ENCODE measurements around the gene RNF113A.
"Not testable (repeated sequence)": the region's sequence is repeated elsewhere in the genome, so short reads cannot be mapped to it uniquely, and the experiment has no call there.

Gene RNF113A

GRCh38 chrX:119878740-119879139 lies 7.2 kb upstream of the RNF113A start:
- no peak for ATAC-seq
- H3K36me3 Mint-ChIP-seq: peaks cover 54% of the 10 kb centered on the region
- no peak overlapping the region for H3K27ac Mint-ChIP-seq
- DNase-seq (ENCODE audit: low spot score in 2 of 2): no peak
- H3K4me1 Mint-ChIP-seq: peaks cover 12% of the 10 kb centered on the region
- no peaks in the 10 kb centered on the region for H3K9me3 Mint-ChIP-seq
- no peak overlapping the region for H3K4me3 Mint-ChIP-seq

- ATAC-seq (peak; percentile 70), DNase-seq (ENCODE audit: low spot score in 2 of 2) (no peak)
- peaks cover 6% of the 10 kb centered on the region for H3K4me1 Mint-ChIP-seq
- peak overlapping the region; percentile 98 for H3K4me3 Mint-ChIP-seq
- H3K36me3 Mint-ChIP-seq: peaks cover 54% of the 10 kb centered on the region
- peak overlapping the region; percentile 99 for H3K27ac Mint-ChIP-seq
- H3K9me3 Mint-ChIP-seq: no peaks in the 10 kb centered on the region
These were observed 311 bp downstream of the RNF113A start for GRCh38 chrX:119871245-119871598.

GRCh38 chrX:119870626-119871131 lies 854 bp downstream of the RNF113A start:
- ATAC-seq (peak; percentile 31), DNase-seq (ENCODE audit: low spot score in 2 of 2) (peak in 1 of 2 donors; percentile 53)
- Mint-ChIP-seq H3K9me3 (no peaks in the 10 kb centered on the region), H3K36me3 (peaks cover 49% of the 10 kb centered on the region), H3K27ac (peak overlapping the region; percentile 99), H3K4me3 (peak overlapping the region; percentile 98), H3K4me1 (peaks cover 6% of the 10 kb centered on the region)

GRCh38 chrX:119853444-119853843 lies 18.1 kb downstream of the RNF113A start:
- no peaks in the 10 kb centered on the region for H3K9me3 Mint-ChIP-seq
- H3K4me3 Mint-ChIP-seq: peak overlapping the region; percentile 98
- H3K27ac Mint-ChIP-seq: peak overlapping the region; percentile 98

GRCh38 chrX:119852382-119853353 lies 18.9 kb downstream of the RNF113A start, which contains the start of gene UPF3B:
Gene UPF3B (minus strand): TSS chrX:119852963. CDS start chrX:119852928, 35 bp downstream.
- Mint-ChIP-seq H3K4me3 (peak within 1 kb of the TSS; percentile 98), H3K9me3 (no peaks in the 10 kb centered on the region), H3K4me1 (peaks cover 13% of the 10 kb centered on the region), H3K27ac (peak within 1 kb of the TSS; percentile 98), H3K36me3 (peaks cover 43% of the 10 kb centered on the region)
- peak; percentile 98 for ATAC-seq
- DNase-seq (ENCODE audit: low spot score in 2 of 2): peak; percentile 72 to 91

More at GRCh38 chrX:119853444-119853843, 18.1 kb downstream of the RNF113A start:
- DNase-seq (ENCODE audit: low spot score in 2 of 2): no peak
- Mint-ChIP-seq H3K36me3 (peaks cover 37% of the 10 kb centered on the region), H3K4me1 (peaks cover 13% of the 10 kb centered on the region)
- no peak for ATAC-seq

GRCh38 chrX:119833905-119834304 lies 37.6 kb downstream of the RNF113A start:
- no peak for ATAC-seq
- Mint-ChIP-seq H3K9me3 (no peaks in the 10 kb centered on the region), H3K36me3 (peaks cover 79% of the 10 kb centered on the region), H3K27ac (no peak overlapping the region), H3K4me3 (no peak overlapping the region), H3K4me1 (no peaks in the 10 kb centered on the region)
- DNase-seq (ENCODE audit: low spot score in 2 of 2): no peak

GRCh38 chrX:119828446-119828845 lies 43.1 kb downstream of the RNF113A start:
- no peak overlapping the region for H3K4me3 Mint-ChIP-seq
- no peaks in the 10 kb centered on the region for H3K9me3 Mint-ChIP-seq
- H3K36me3 Mint-ChIP-seq: peaks cover 35% of the 10 kb centered on the region
- no peak for DNase-seq (ENCODE audit: low spot score in 2 of 2)
- no peak for ATAC-seq
- no peaks in the 10 kb centered on the region for H3K4me1 Mint-ChIP-seq
- H3K27ac Mint-ChIP-seq: no peak overlapping the region

GRCh38 chrX:119826399-119826959 lies 45.1 kb downstream of the RNF113A start:
- Mint-ChIP-seq H3K36me3 (peaks cover 31% of the 10 kb centered on the region), H3K27ac (no peak overlapping the region), H3K4me1 (no peaks in the 10 kb centered on the region), H3K4me3 (no peak overlapping the region), H3K9me3 (no peaks in the 10 kb centered on the region)
- DNase-seq (ENCODE audit: low spot score in 2 of 2) (no peak), ATAC-seq (peak; percentile 83)

- not testable (repeated sequence) for H3K9me3 Mint-ChIP-seq; DNase-seq (ENCODE audit: low spot score in 2 of 2); H3K4me3 Mint-ChIP-seq; H3K4me1 Mint-ChIP-seq; ATAC-seq; H3K27ac Mint-ChIP-seq
- peaks cover 10% of the 10 kb centered on the region for H3K36me3 Mint-ChIP-seq
These were observed 47.3 kb downstream of the RNF113A start for GRCh38 chrX:119824221-119824620.

- not testable (repeated sequence) for H3K9me3 Mint-ChIP-seq; H3K4me1 Mint-ChIP-seq; DNase-seq (ENCODE audit: low spot score in 2 of 2); H3K4me3 Mint-ChIP-seq; H3K27ac Mint-ChIP-seq; H3K36me3 Mint-ChIP-seq
- peak; percentile 89 for ATAC-seq
These were observed 49.8 kb downstream of the RNF113A start for GRCh38 chrX:119821703-119822102.
